Right kidney (tissue), 1 donor: ENCODE measurements around the gene ATP2B2.

Experiments
- DNase-seq: peaks from one replicate; pipeline ENCODE4 v3.0.0-alpha.2; 2016

ATP2B2 gene

GRCh38 chr3:10447527-10448260, 57.7 kb downstream of the ATP2B2 start:
- no peak for DNase-seq

GRCh38 chr3:10447110-10447509, 58.3 kb downstream of the ATP2B2 start:
- DNase-seq = no peak

GRCh38 chr3:10445561-10446175, 59.7 kb downstream of the ATP2B2 start:
- DNase-seq = no peak

GRCh38 chr3:10444511-10444910, 60.9 kb downstream of the ATP2B2 start:
- no peak for DNase-seq

GRCh38 chr3:10444110-10444429, 61.3 kb downstream of the ATP2B2 start:
- DNase-seq = no peak

- DNase-seq = no peak
These were observed 61.9 kb downstream of the ATP2B2 start for GRCh38 chr3:10443272-10444109.

- DNase-seq = no peak
These were observed 63.1 kb downstream of the ATP2B2 start for GRCh38 chr3:10442151-10442795.

GRCh38 chr3:10440684-10441083, 64.7 kb downstream of the ATP2B2 start:
- no peak for DNase-seq

- DNase-seq = no peak
These were observed 66.3 kb downstream of the ATP2B2 start for GRCh38 chr3:10438902-10439610.

GRCh38 chr3:10437995-10438901, 67.1 kb downstream of the ATP2B2 start:
- DNase-seq = peak; percentile 12

GRCh38 chr3:10437272-10437994, 68.0 kb downstream of the ATP2B2 start:
- no peak for DNase-seq

- DNase-seq = no peak
These were observed 69.5 kb downstream of the ATP2B2 start for GRCh38 chr3:10435850-10436249.

- no peak for DNase-seq
These were observed 70.4 kb downstream of the ATP2B2 start for GRCh38 chr3:10434938-10435336.

GRCh38 chr3:10434144-10434937, 71.0 kb downstream of the ATP2B2 start:
- DNase-seq = no peak

- DNase-seq = no peak
These were observed 72.5 kb downstream of the ATP2B2 start for GRCh38 chr3:10432931-10433330.

- no peak for DNase-seq
These were observed 73.1 kb downstream of the ATP2B2 start for GRCh38 chr3:10432156-10432845.

- DNase-seq = no peak
These were observed 74.6 kb downstream of the ATP2B2 start for GRCh38 chr3:10430805-10431204.

GRCh38 chr3:10428406-10429091, 76.8 kb downstream of the ATP2B2 start:
- DNase-seq = no peak
